GM12878 (cell line): ENCODE data around the gene LTB. TPM values are rescaled to one million over a fixed set of nuclear protein-coding genes. Genes with fewer than 3 reads are reported as not detected.

Source experiments
- BCL11A ChIP-seq: IDR thresholded peaks from 2 replicates; pipeline ENCODE4 v1.6.1; 2011; ENCODE audit warnings: low read depth, low read length
- BRCA1 ChIP-seq: IDR thresholded peaks from 2 replicates; pipeline ENCODE4 v1.6.1; 2011; ENCODE audit warnings: low read depth, low read length, improper control_type of control experiment
- CBX3 ChIP-seq: fragments of 200-600 bp; sonication (generic); IDR thresholded peaks from 2 replicates; pipeline ENCODE4 v1.6.1; 2016; ENCODE audit warnings: low read depth, borderline replicate concordance
- CBX5 ChIP-seq: sonication (generic); IDR thresholded peaks from 2 replicates; pipeline ENCODE4 v1.6.1; 2016; ENCODE audit warnings: low read depth, moderate library complexity, mild to moderate bottlenecking, inconsistent platforms
- E4F1 ChIP-seq: fragments of 450-650 bp; IDR thresholded peaks from 2 replicates; pipeline ENCODE4 v1.6.1; 2018; ENCODE audit warnings: borderline replicate concordance, mild to moderate bottlenecking; ENCODE audit not compliant: partially characterized antibody
- EGR1 ChIP-seq, 2 experiments: IDR thresholded peaks; 1 replicate in 1 of 2; 2 replicates in 1 of 2; pipeline ENCODE4 v1.6.1; 2011 to 2012; ENCODE audit warnings: low read depth in 2 of 2, low read length in 2 of 2, borderline replicate concordance in 1 of 2, mild to moderate bottlenecking in 1 of 2, moderate library complexity in 1 of 2
- FOXK2 ChIP-seq: fragments of 450-650 bp; IDR thresholded peaks from 2 replicates; pipeline ENCODE4 v1.6.1; 2017; ENCODE audit warnings: mild to moderate bottlenecking, moderate library complexity
- HCFC1 ChIP-seq: fragments of 150-350 bp; IDR thresholded peaks from 2 replicates; pipeline ENCODE4 v1.6.1; 2014; ENCODE audit warnings: low read length
- HDGF ChIP-seq: fragments of 450-650 bp; IDR thresholded peaks from 2 replicates; pipeline ENCODE4 v1.6.1; 2016; ENCODE audit warnings: antibody characterized with exemption
- IKZF2 ChIP-seq, 2 experiments: fragments of 450-650 bp; IDR thresholded peaks; 2 replicates each; pipeline ENCODE4 v1.6.1; 2017; ENCODE audit warnings: mild to moderate bottlenecking in 2 of 2, moderate library complexity in 2 of 2
- MYB ChIP-seq: fragments of 150-350 bp; IDR thresholded peaks from 2 replicates; pipeline ENCODE4 v1.6.1; 2014; ENCODE audit warnings: mild to moderate bottlenecking, low read depth, low read length, borderline replicate concordance
- NFIC ChIP-seq: IDR thresholded peaks from 2 replicates; pipeline ENCODE4 v1.6.1; 2012; ENCODE audit warnings: low read depth, mild to moderate bottlenecking, inconsistent platforms, low read length, moderate library complexity
- NR2C2 ChIP-seq: IDR thresholded peaks from 2 replicates; pipeline ENCODE4 v1.6.1; 2011; ENCODE audit warnings: borderline replicate concordance, low read depth; ENCODE audit not compliant: control insufficient read depth, insufficient read length
- NRF1 ChIP-seq: conservative IDR thresholded peaks from 2 replicates; pipeline ENCODE4 v1.6.1; 2011; ENCODE audit warnings: mild to moderate bottlenecking, low read depth, low read length, improper control_type of control experiment
- PAX5 ChIP-seq: IDR thresholded peaks from 2 replicates; pipeline ENCODE4 v1.6.1; 2011; ENCODE audit warnings: low read depth, low read length, borderline replicate concordance
- POLR2A ChIP-seq: IDR thresholded peaks from 2 replicates; pipeline ENCODE4 v1.6.1; 2011; ENCODE audit warnings: low read depth, mild to moderate bottlenecking, low read length
- POLR2AphosphoS2 ChIP-seq: IDR thresholded peaks from 2 replicates; pipeline ENCODE4 v1.6.1; 2011; ENCODE audit warnings: low read depth, mild to moderate bottlenecking, low read length, improper control_type of control experiment, moderate library complexity
- SMARCA5 ChIP-seq: fragments of 450-650 bp; IDR thresholded peaks from 2 replicates; pipeline ENCODE4 v1.6.1; 2017; ENCODE audit warnings: mild to moderate bottlenecking
- SMC3 ChIP-seq: IDR thresholded peaks from 2 replicates; pipeline ENCODE4 v1.6.1; 2011; ENCODE audit warnings: low read length, improper control_type of control experiment, borderline replicate concordance
- SP1 ChIP-seq: IDR thresholded peaks from one replicate; pipeline ENCODE4 v1.6.1; 2011; ENCODE audit warnings: low read depth, low read length
- SREBF1 ChIP-seq: IDR thresholded peaks from 2 replicates; pipeline ENCODE4 v1.6.1; 2012; ENCODE audit warnings: mild to moderate bottlenecking, low read length
- SUPT20H ChIP-seq: IDR thresholded peaks from 2 replicates; pipeline ENCODE4 v1.6.1; 2011; ENCODE audit warnings: low read depth, mild to moderate bottlenecking, low read length, moderate library complexity, borderline replicate concordance; ENCODE audit not compliant: control insufficient read depth
- SUZ12 ChIP-seq: fragments of 200-600 bp; sonication (generic); IDR thresholded peaks from one replicate; pipeline ENCODE4 v1.6.1; 2018; ENCODE audit warnings: antibody characterized with exemption, mild to moderate bottlenecking; ENCODE audit not compliant: unreplicated experiment
- TBL1XR1 ChIP-seq: IDR thresholded peaks from 2 replicates; pipeline ENCODE4 v1.6.1; 2012; ENCODE audit warnings: low read depth, low read length, improper control_type of control experiment
- TCF3 ChIP-seq: IDR thresholded peaks from 2 replicates; pipeline ENCODE4 v1.6.1; 2012; ENCODE audit warnings: low read depth, mild to moderate bottlenecking, low read length, borderline replicate concordance; ENCODE audit not compliant: insufficient read depth
- ZBED1 ChIP-seq: IDR thresholded peaks from 2 replicates; pipeline ENCODE4 v1.6.1; 2016; ENCODE audit warnings: borderline replicate concordance
- ZBTB4 ChIP-seq: fragments of 450-650 bp; formaldehyde crosslinking; IDR thresholded peaks from 2 replicates; pipeline ENCODE4 v1.4.0; 2022; ENCODE audit warnings: mild to moderate bottlenecking, moderate library complexity
- ZNF24 ChIP-seq: fragments of 450-650 bp; IDR thresholded peaks from 2 replicates; pipeline ENCODE4 v1.6.1; 2017; ENCODE audit warnings: antibody characterized with exemption, mild to moderate bottlenecking
- polyA plus RNA-seq, 11 experiments: library from polyadenylated mRNA; depleted of rRNA in 4 of 11; unstranded in 6 of 11; stranded (reverse) in 5 of 11; fragments of >200 nt; fragmentation: Nextera tagmentation in 4 of 11; fragmentation: Illumina TruSeq in 1 of 11; extraction: Ambion mirVana in 4 of 11; extraction: Trizol in 1 of 11; gene quantifications; 1 replicate in 1 of 11; 2 replicates in 10 of 11; pipeline versions ENCODE4 v1.2.1 to v1.2.3, GENCODE V29; 2011 to 2016; ENCODE audit warnings: inconsistent platforms in 2 of 11, missing spikeins in 2 of 11, low read depth in 1 of 11
- total RNA-seq, 4 experiments: library from RNA; depleted of rRNA in 3 of 4; stranded (reverse); fragments of >200 nt in 3 of 4; fragmentation: Illumina TruSeq in 1 of 4; extraction: Trizol in 1 of 4; gene quantifications; 2 replicates each; pipeline versions ENCODE4 v1.2.1 to v1.2.3, GENCODE V29; 2013 to 2021

The LTB gene
- total and polyA plus RNA-seq, 10 of the 15 experiments (the other 5 are each of a cell fraction or from before 2014, with no cell fraction given): 0.71 to 74.3 (median 20.0) TPM

- TF ChIP-seq HDGF: 0 out of 2 replicates have a peak, but pooled peaks have one; percentile 20
- TF ChIP-seq E4F1: no peak
- TF ChIP-seq ZNF24: no peak
- TF ChIP-seq NR2C2: no peak
- no peak for TF ChIP-seq CBX3
- no peak for TF ChIP-seq NRF1
- TF ChIP-seq EGR1 (IDR thresholded peaks at IDR 0.05; ENCODE audit: borderline replicate concordance in 1 of 2, low read depth in 2 of 2, low read length in 2 of 2): peak in 1 of 2 experiments; percentile 91; a peak in 2 of 3 replicates
- TF ChIP-seq SUZ12: no peak
- TF ChIP-seq CBX5: no peak
- TF ChIP-seq BCL11A: no peak
- TF ChIP-seq POLR2A: peak; percentile 99
- TF ChIP-seq SMC3: peak; percentile 27; the same call in 1 of the 2 replicates
- no peak for TF ChIP-seq SREBF1
- no peak for TF ChIP-seq MYB
- peak; percentile 65; the same call in 1 of the 2 replicates for TF ChIP-seq TBL1XR1
- peak; percentile 78 to 81 for TF ChIP-seq IKZF2 (IDR thresholded peaks at IDR 0.05)
- TF ChIP-seq SMARCA5: 0 out of 2 replicates have a peak, but pooled peaks have one; percentile 1
- TF ChIP-seq ZBTB4 (CRISPR knock-in tag): no peak
- TF ChIP-seq NFIC: no peak
- no peak; the same call in 1 of the 2 replicates for TF ChIP-seq HCFC1
- TF ChIP-seq ZBED1: no peak; the same call in none of the 2 replicates
- TF ChIP-seq SP1: no peak
- TF ChIP-seq TCF3: peak; percentile 90; the same call in 1 of the 2 replicates
- TF ChIP-seq PAX5: no peak
- TF ChIP-seq FOXK2: no peak
- TF ChIP-seq SUPT20H: no peak
- TF ChIP-seq BRCA1: no peak
- peak; percentile 96 for TF ChIP-seq POLR2AphosphoS2
Observed at GRCh38 chr6:31575335-31575901, 6.8 kb downstream of the LTB start, which contains the start of gene TNF (continued).
